ENCODE measurements around the gene RABL2B. TPM values are rescaled to one million over a fixed set of nuclear protein-coding genes. Genes with fewer than 3 reads are reported as not detected.

Gene RABL2B
- polyA plus RNA-seq, 1 donor from 2014 or later, result 26.2 TPM

DNA sequence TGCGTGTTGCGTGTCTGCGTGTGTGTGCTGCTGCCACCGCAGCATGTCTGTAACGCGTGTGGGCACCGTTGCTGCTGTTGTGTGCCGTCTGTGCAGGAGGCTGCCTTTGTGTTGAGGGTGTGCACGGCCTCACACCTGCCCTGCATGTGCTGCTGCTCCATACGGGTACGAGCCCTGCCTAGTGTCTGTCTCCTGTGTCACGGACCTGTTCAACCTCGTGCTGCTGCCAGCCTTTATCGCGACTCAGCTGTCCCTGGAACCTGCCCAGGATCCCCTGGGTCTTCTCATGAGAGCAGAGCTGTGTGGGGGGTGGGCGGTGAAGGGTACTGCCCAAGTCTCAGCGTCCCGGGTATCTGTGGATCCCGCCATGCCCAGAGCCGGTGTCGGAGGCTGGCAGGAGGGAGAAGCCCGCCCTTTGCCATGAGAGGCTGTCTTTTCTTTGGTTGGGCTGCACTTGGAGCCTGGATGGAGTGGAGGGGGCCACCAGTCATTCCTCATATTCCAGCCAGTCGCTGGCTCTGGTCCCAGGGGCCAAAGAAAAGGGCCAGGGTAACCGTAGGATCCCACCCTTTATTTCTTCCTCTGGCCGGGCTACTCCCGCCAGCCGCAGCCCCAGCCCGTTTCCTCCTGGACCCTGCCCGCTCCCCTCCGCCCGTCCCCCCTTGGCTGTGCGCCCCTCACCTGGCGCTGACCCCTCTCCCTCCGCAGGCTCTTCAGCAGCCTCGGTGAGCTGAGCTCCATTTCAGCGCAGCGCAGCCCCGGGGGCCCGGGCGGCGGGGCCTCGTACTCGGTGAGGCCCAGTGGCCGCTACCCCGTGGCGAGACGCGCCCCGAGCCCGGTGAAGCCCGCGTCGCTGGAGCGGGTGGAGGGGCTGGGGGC, 53.2 kb downstream of the RABL2B start:
- H3K9me2 ChIP-seq (ENCODE audit: insufficient read depth, low read length), result no peaks in the 10 kb centered on the region
- no peaks in the 10 kb centered on the region for H3F3A ChIP-seq (ENCODE audit: insufficient read depth, low read length, poor library complexity, severe bottlenecking)
- no peak overlapping the region for H3K4me3 ChIP-seq (ENCODE audit: low read length)
- no peaks in the 10 kb centered on the region for H3K36me3 ChIP-seq (ENCODE audit: insufficient read depth, low read length)
- no peaks in the 10 kb centered on the region for H3K9me3 ChIP-seq (ENCODE audit: low read length)
- H3K27ac ChIP-seq (ENCODE audit: low read length), result no peak overlapping the region
- TF ChIP-seq SMC3 (conservative IDR thresholded peaks at IDR 0.05; ENCODE audit: poor library complexity) (no peak), RAD21 (conservative IDR thresholded peaks at IDR 0.05) (no peak), TAF1 (IDR thresholded peaks at IDR 0.05; ENCODE audit: low read depth) (no peak), POLR2AphosphoS5 (IDR thresholded peaks at IDR 0.05) (no peak), EZH2 (IDR thresholded peaks at IDR 0.05; ENCODE audit: borderline replicate concordance, insufficient read depth, low read length, poor library complexity, severe bottlenecking) (no peak), MXI1 (conservative IDR thresholded peaks at IDR 0.05; ENCODE audit: poor library complexity, severe bottlenecking) (no peak), EP300 (conservative IDR thresholded peaks at IDR 0.05; ENCODE audit: poor library complexity, severe bottlenecking) (no peak)
- TF ChIP-seq, protein P1, sequence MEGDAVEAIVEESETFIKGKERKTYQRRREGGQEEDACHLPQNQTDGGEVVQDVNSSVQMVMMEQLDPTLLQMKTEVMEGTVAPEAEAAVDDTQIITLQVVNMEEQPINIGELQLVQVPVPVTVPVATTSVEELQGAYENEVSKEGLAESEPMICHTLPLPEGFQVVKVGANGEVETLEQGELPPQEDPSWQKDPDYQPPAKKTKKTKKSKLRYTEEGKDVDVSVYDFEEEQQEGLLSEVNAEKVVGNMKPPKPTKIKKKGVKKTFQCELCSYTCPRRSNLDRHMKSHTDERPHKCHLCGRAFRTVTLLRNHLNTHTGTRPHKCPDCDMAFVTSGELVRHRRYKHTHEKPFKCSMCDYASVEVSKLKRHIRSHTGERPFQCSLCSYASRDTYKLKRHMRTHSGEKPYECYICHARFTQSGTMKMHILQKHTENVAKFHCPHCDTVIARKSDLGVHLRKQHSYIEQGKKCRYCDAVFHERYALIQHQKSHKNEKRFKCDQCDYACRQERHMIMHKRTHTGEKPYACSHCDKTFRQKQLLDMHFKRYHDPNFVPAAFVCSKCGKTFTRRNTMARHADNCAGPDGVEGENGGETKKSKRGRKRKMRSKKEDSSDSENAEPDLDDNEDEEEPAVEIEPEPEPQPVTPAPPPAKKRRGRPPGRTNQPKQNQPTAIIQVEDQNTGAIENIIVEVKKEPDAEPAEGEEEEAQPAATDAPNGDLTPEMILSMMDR (IDR thresholded peaks at IDR 0.05; ENCODE audit: poor library complexity, severe bottlenecking), result no peak
- TF ChIP-seq, protein P2, sequence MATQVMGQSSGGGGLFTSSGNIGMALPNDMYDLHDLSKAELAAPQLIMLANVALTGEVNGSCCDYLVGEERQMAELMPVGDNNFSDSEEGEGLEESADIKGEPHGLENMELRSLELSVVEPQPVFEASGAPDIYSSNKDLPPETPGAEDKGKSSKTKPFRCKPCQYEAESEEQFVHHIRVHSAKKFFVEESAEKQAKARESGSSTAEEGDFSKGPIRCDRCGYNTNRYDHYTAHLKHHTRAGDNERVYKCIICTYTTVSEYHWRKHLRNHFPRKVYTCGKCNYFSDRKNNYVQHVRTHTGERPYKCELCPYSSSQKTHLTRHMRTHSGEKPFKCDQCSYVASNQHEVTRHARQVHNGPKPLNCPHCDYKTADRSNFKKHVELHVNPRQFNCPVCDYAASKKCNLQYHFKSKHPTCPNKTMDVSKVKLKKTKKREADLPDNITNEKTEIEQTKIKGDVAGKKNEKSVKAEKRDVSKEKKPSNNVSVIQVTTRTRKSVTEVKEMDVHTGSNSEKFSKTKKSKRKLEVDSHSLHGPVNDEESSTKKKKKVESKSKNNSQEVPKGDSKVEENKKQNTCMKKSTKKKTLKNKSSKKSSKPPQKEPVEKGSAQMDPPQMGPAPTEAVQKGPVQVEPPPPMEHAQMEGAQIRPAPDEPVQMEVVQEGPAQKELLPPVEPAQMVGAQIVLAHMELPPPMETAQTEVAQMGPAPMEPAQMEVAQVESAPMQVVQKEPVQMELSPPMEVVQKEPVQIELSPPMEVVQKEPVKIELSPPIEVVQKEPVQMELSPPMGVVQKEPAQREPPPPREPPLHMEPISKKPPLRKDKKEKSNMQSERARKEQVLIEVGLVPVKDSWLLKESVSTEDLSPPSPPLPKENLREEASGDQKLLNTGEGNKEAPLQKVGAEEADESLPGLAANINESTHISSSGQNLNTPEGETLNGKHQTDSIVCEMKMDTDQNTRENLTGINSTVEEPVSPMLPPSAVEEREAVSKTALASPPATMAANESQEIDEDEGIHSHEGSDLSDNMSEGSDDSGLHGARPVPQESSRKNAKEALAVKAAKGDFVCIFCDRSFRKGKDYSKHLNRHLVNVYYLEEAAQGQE (IDR thresholded peaks at IDR 0.05; ENCODE audit: borderline replicate concordance), result no peak
- no peaks in the 10 kb centered on the region for H4K20me1 ChIP-seq (ENCODE audit: insufficient read depth)
- no peaks in the 10 kb centered on the region for H3K79me2 ChIP-seq (replicated peaks; ENCODE audit: insufficient read depth, low read length)
- H3K9ac ChIP-seq (ENCODE audit: low read length), result no peak overlapping the region
- H2AFZ ChIP-seq (ENCODE audit: low read depth, low read length), result no peak overlapping the region
- no peaks in the 10 kb centered on the region for H3K27me3 ChIP-seq (ENCODE audit: insufficient read depth, low read depth, low read length)
- H3K4me2 ChIP-seq (ENCODE audit: low read length), result no peak overlapping the region

DNA sequence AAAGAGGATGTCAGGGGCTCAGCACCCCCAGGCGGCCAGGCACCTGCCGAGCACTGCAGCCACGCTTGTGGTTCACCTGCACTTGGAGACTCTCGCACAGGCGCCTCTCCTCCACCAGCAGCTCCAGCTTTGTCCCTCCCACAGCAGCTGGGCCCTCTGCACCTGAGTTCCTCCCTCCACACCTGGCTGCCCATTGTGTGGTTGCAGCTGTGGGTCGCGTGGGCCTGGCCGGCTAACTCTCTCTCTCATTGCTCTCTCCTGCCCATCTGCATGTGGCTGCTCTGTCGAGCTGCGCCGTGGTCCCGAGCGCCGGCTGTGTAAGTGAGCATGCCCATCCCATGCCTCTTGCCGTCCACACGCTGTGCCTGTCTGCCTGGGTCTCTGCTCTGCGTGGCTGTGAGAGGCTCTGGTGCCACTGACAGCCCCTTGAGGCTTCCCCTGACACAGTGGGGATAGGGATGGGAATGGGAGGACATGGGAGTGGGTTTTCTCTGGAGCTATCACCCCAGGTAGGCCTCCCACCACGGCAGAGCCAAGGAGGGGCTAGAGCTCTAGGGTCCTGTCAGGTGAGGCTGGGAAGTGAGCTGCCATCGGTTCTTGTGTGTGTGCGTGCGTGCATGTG, 53.9 kb downstream of the RABL2B start:
- TF ChIP-seq POLR2AphosphoS5 (IDR thresholded peaks at IDR 0.05) (no peak), RAD21 (conservative IDR thresholded peaks at IDR 0.05) (no peak), EP300 (conservative IDR thresholded peaks at IDR 0.05; ENCODE audit: poor library complexity, severe bottlenecking) (no peak), TAF1 (IDR thresholded peaks at IDR 0.05; ENCODE audit: low read depth) (no peak), SMC3 (conservative IDR thresholded peaks at IDR 0.05; ENCODE audit: poor library complexity) (no peak), MXI1 (conservative IDR thresholded peaks at IDR 0.05; ENCODE audit: poor library complexity, severe bottlenecking) (no peak), EZH2 (IDR thresholded peaks at IDR 0.05; ENCODE audit: borderline replicate concordance, insufficient read depth, low read length, poor library complexity, severe bottlenecking) (no peak)
- TF ChIP-seq, protein P2 (IDR thresholded peaks at IDR 0.05; ENCODE audit: borderline replicate concordance), result no peak
- TF ChIP-seq, protein P1 (IDR thresholded peaks at IDR 0.05; ENCODE audit: poor library complexity, severe bottlenecking), result no peak
- no peak overlapping the region for H3K4me2 ChIP-seq (ENCODE audit: low read length)
- H3F3A ChIP-seq (ENCODE audit: insufficient read depth, low read length, poor library complexity, severe bottlenecking), result no peaks in the 10 kb centered on the region
- H3K79me2 ChIP-seq (replicated peaks; ENCODE audit: insufficient read depth, low read length), result no peaks in the 10 kb centered on the region
- no peak overlapping the region for H3K27ac ChIP-seq (ENCODE audit: low read length)
- H3K9me2 ChIP-seq (ENCODE audit: insufficient read depth, low read length), result no peaks in the 10 kb centered on the region
- no peaks in the 10 kb centered on the region for H3K36me3 ChIP-seq (ENCODE audit: insufficient read depth, low read length)
- H4K20me1 ChIP-seq (ENCODE audit: insufficient read depth), result no peaks in the 10 kb centered on the region
- H2AFZ ChIP-seq (ENCODE audit: low read depth, low read length), result no peak overlapping the region
- H3K9me3 ChIP-seq (ENCODE audit: low read length), result no peaks in the 10 kb centered on the region
- no peak overlapping the region for H3K4me3 ChIP-seq (ENCODE audit: low read length)
- H3K27me3 ChIP-seq (ENCODE audit: insufficient read depth, low read depth, low read length), result no peaks in the 10 kb centered on the region
- no peak overlapping the region for H3K9ac ChIP-seq (ENCODE audit: low read length)

Data from neural cell (in vitro differentiated cells).